ENCODE measurements around the gene WWTR1. TPM values are rescaled to one million over a fixed set of nuclear protein-coding genes. Genes with fewer than 3 reads are reported as not detected.

Gene WWTR1
- total RNA-seq, 1 experiment from 2014 or later, result 73.5 TPM

- Histone ChIP-seq H3K4me1 (replicated peaks; ENCODE audit: insufficient read depth) (peaks cover 36% of the 10 kb centered on the region), H3K4me2 (peak overlapping the region; percentile 98), H3K79me2 (ENCODE audit: low read depth) (peaks cover 91% of the 10 kb centered on the region), H3K9me2 (ENCODE audit: insufficient read depth) (no peaks in the 10 kb centered on the region), H3K27ac (peak overlapping the region; percentile 40; the same call in 1 of the 2 replicates), H4K20me1 (ENCODE audit: insufficient read depth) (peaks cover 14% of the 10 kb centered on the region), H3F3A (ENCODE audit: insufficient read depth, low read depth) (peaks cover 12% of the 10 kb centered on the region; the same call in 1 of the 2 replicates), H3K9me3 (ENCODE audit: insufficient read depth, low read depth) (no peaks in the 10 kb centered on the region), H3K27me3 (ENCODE audit: insufficient read depth, low read depth) (no peaks in the 10 kb centered on the region), H3K36me3 (ENCODE audit: low read depth) (peaks cover 31% of the 10 kb centered on the region), H3K4me3 (peak overlapping the region; percentile 31; the same call in 1 of the 2 replicates), H2AFZ (no peak overlapping the region)
- DNase-seq, result no peak
- intact Hi-C loops (cut with micrococcal nuclease; ENCODE audit: unreplicated experiment), result no loop called here
- ChIA-PET CTCF (interaction anchor here (0.7 to 1.2 kb wide), 2 partner anchors 19 to 698 kb away, joined by 3 to 5 read pairs; no protein-coding TSS in a partner anchor), POLR2A (ENCODE audit: unreplicated experiment) (interaction anchor here (0.6 to 0.7 kb wide), 4 partner anchors 39 to 80 kb away, joined by 3 to 13 read pairs (median 6); no protein-coding TSS in a partner anchor)
- BruUV-seq (replicated peaks), result no TSS peak
- no peak for TF ChIP-seq EZH2 (IDR thresholded peaks at IDR 0.05; ENCODE audit: low read depth)
- TF ChIP-seq, protein P1, sequence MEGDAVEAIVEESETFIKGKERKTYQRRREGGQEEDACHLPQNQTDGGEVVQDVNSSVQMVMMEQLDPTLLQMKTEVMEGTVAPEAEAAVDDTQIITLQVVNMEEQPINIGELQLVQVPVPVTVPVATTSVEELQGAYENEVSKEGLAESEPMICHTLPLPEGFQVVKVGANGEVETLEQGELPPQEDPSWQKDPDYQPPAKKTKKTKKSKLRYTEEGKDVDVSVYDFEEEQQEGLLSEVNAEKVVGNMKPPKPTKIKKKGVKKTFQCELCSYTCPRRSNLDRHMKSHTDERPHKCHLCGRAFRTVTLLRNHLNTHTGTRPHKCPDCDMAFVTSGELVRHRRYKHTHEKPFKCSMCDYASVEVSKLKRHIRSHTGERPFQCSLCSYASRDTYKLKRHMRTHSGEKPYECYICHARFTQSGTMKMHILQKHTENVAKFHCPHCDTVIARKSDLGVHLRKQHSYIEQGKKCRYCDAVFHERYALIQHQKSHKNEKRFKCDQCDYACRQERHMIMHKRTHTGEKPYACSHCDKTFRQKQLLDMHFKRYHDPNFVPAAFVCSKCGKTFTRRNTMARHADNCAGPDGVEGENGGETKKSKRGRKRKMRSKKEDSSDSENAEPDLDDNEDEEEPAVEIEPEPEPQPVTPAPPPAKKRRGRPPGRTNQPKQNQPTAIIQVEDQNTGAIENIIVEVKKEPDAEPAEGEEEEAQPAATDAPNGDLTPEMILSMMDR (conservative IDR thresholded peaks at IDR 0.05), result no peak
Measured at GRCh38 chr3:149653136-149653535, 4.7 kb downstream of the WWTR1 start.

- Histone ChIP-seq H4K20me1 (ENCODE audit: insufficient read depth) (peaks cover 14% of the 10 kb centered on the region), H3K27me3 (ENCODE audit: insufficient read depth, low read depth) (no peaks in the 10 kb centered on the region), H3K9me2 (ENCODE audit: insufficient read depth) (no peaks in the 10 kb centered on the region; the same call in 1 of the 2 replicates), H3K4me2 (0 out of 2 replicates have a peak overlapping the region, but pooled peaks have one; percentile 11), H3K4me3 (no peak overlapping the region), H2AFZ (no peak overlapping the region), H3K79me2 (ENCODE audit: low read depth) (peaks cover 94% of the 10 kb centered on the region), H3K9me3 (ENCODE audit: insufficient read depth, low read depth) (no peaks in the 10 kb centered on the region), H3K27ac (no peak overlapping the region), H3K36me3 (ENCODE audit: low read depth) (peaks cover 51% of the 10 kb centered on the region), H3K4me1 (replicated peaks; ENCODE audit: insufficient read depth) (peaks cover 51% of the 10 kb centered on the region), H3F3A (ENCODE audit: insufficient read depth, low read depth) (peaks cover 17% of the 10 kb centered on the region; the same call in 1 of the 2 replicates)
- CTCF ChIA-PET, result no interaction called here
- POLR2A ChIA-PET (ENCODE audit: unreplicated experiment), result interaction anchor here (0.6 kb wide), 1 partner anchor 12 kb away, joined by 4 read pairs; no protein-coding TSS in a partner anchor
- no peak for DNase-seq
- TF ChIP-seq, protein P1 (conservative IDR thresholded peaks at IDR 0.05), result no peak
- TF ChIP-seq EZH2 (IDR thresholded peaks at IDR 0.05; ENCODE audit: low read depth), result no peak
- BruUV-seq (replicated peaks), result no TSS peak
- intact Hi-C loops (cut with micrococcal nuclease; ENCODE audit: unreplicated experiment), result no loop called here
Measured at GRCh38 chr3:149650828-149651227, 7.0 kb downstream of the WWTR1 start.

- Histone ChIP-seq H2AFZ (no peak overlapping the region), H3K79me2 (ENCODE audit: low read depth) (peaks cover 93% of the 10 kb centered on the region), H3F3A (ENCODE audit: insufficient read depth, low read depth) (peaks cover 15% of the 10 kb centered on the region; the same call in 1 of the 2 replicates), H3K4me3 (no peak overlapping the region), H3K36me3 (ENCODE audit: low read depth) (peaks cover 54% of the 10 kb centered on the region), H4K20me1 (ENCODE audit: insufficient read depth) (peaks cover 27% of the 10 kb centered on the region), H3K9me2 (ENCODE audit: insufficient read depth) (no peaks in the 10 kb centered on the region; the same call in 1 of the 2 replicates), H3K27me3 (ENCODE audit: insufficient read depth, low read depth) (no peaks in the 10 kb centered on the region), H3K27ac (no peak overlapping the region), H3K9me3 (ENCODE audit: insufficient read depth, low read depth) (no peaks in the 10 kb centered on the region), H3K4me1 (replicated peaks; ENCODE audit: insufficient read depth) (peaks cover 28% of the 10 kb centered on the region), H3K4me2 (no peak overlapping the region)
- no peak for DNase-seq
- TF ChIP-seq, protein P1 (conservative IDR thresholded peaks at IDR 0.05), result no peak
- no peak for TF ChIP-seq EZH2 (IDR thresholded peaks at IDR 0.05; ENCODE audit: low read depth)
- ChIA-PET CTCF (no interaction called here), POLR2A (ENCODE audit: unreplicated experiment) (interaction anchor here (0.7 kb wide), 1 partner anchor 69 kb away, joined by 5 read pairs; no protein-coding TSS in a partner anchor)
- BruUV-seq (replicated peaks), result no TSS peak
- intact Hi-C loops (cut with micrococcal nuclease; ENCODE audit: unreplicated experiment), result no loop called here
Measured at GRCh38 chr3:149648525-149648924, 9.3 kb downstream of the WWTR1 start.
